A673 (cell line): ENCODE results near the gene TMEM30B. TPM values are rescaled to one million over a fixed set of nuclear protein-coding genes. Genes with fewer than 3 reads are reported as not detected.

ENCODE experiments used
- Bru-seq: library from RNA; stranded (reverse); fragments of 400-500 nt; gene quantifications from one replicate; lab custom pipeline; 2021; lab: Mats Ljungman, UMichigan
- BruChase-seq, 2 experiments: library from RNA; stranded (reverse); fragments of 400-500 nt; gene quantifications; one replicate each; lab custom pipeline; 2021; lab: Mats Ljungman, UMichigan
- BruUV-seq: library from RNA; stranded (reverse); fragments of 400-500 nt; replicated peaks from 2 replicates; lab custom pipeline; 2021; lab: Mats Ljungman, UMichigan
- CTCF ChIA-PET: fragments of 300-600 bp; sonication (Branson Sonifier 250); formaldehyde crosslinking; loops from one replicate; lab custom pipeline; 2022; ENCODE audit warnings: antibody characterized with exemption; lab: Charles Lee
- POLR2A ChIA-PET: fragments of 300-600 bp; sonication (Branson Sonifier 250); formaldehyde crosslinking; loops from one replicate; lab custom pipeline; 2022; ENCODE audit warnings: antibody characterized with exemption; ENCODE audit not compliant: low non-redundant PET; lab: Charles Lee
- DNase-seq: peaks from one replicate; pipeline ENCODE4 v3.0.0-alpha.2; 2015; ENCODE audit warnings: low spot score
- H3K27ac ChIP-seq: fragments of 200-600 bp; sonication (generic); 2 replicates; pipeline ENCODE4 v1.5.1; 2016; ENCODE audit warnings: mixed run types, low read depth, mild to moderate bottlenecking, mixed read lengths, antibody characterized with exemption, low read length; ENCODE audit not compliant: poor library complexity, severe bottlenecking
- H3K27me3 ChIP-seq: fragments of 200-600 bp; sonication (generic); replicated peaks from 2 replicates; pipeline ENCODE4 v1.6.1; 2017; ENCODE audit warnings: mixed run types, low read depth, mild to moderate bottlenecking, mixed read lengths, antibody characterized with exemption, low read length; ENCODE audit not compliant: insufficient read depth, poor library complexity
- H3K36me3 ChIP-seq: fragments of 200-600 bp; sonication (generic); 2 replicates; pipeline ENCODE4 v1.6.1; 2016; ENCODE audit warnings: mixed run types, mild to moderate bottlenecking, mixed read lengths, antibody characterized with exemption, low read length; ENCODE audit not compliant: insufficient read depth, poor library complexity, severe bottlenecking
- H3K4me1 ChIP-seq: fragments of 200-600 bp; sonication (generic); 2 replicates; pipeline ENCODE4 v1.6.1; 2017; ENCODE audit warnings: mixed run types, mild to moderate bottlenecking, mixed read lengths, antibody characterized with exemption, low read length; ENCODE audit not compliant: insufficient read depth, poor library complexity, severe bottlenecking
- H3K4me3 ChIP-seq: fragments of 200-600 bp; sonication (generic); 2 replicates; pipeline ENCODE4 v1.5.1; 2016; ENCODE audit warnings: low read depth, mixed run types, mild to moderate bottlenecking, mixed read lengths, low read length; ENCODE audit not compliant: poor library complexity, severe bottlenecking
- H3K9me3 ChIP-seq: fragments of 200-600 bp; sonication (generic); 2 replicates; pipeline ENCODE4 v1.6.1; 2016; ENCODE audit warnings: mixed run types, low read depth, mild to moderate bottlenecking, mixed read lengths, antibody characterized with exemption, low read length; ENCODE audit not compliant: poor library complexity, severe bottlenecking
- EZH2 ChIP-seq: fragments of 200-600 bp; sonication (generic); IDR thresholded peaks from 2 replicates; pipeline ENCODE4 v1.6.1; 2017; ENCODE audit warnings: borderline replicate concordance, low read depth, mild to moderate bottlenecking, mixed read lengths, antibody characterized with exemption, low read length; ENCODE audit not compliant: poor library complexity, severe bottlenecking
- intact Hi-C: fragments of 100-400 bp; cut with micrococcal nuclease; formaldehyde crosslinking; loops from one replicate; pipeline ENCODE4 v1.10.0; 2022; ENCODE audit not compliant: unreplicated experiment
- long read RNA-seq: library from polyadenylated mRNA; stranded (forward); transcript quantifications from one replicate; pipeline ENCODE4 v2.0.0, GENCODE V29; 2022
- total RNA-seq: library from RNA; stranded (reverse); gene quantifications from 2 replicates; pipeline ENCODE4 v1.2.3, GENCODE V29; 2021
- TF ChIP-seq, protein P1 (sequence below): fragments of 300-800, 200-600 bp; sonication (generic); conservative IDR thresholded peaks from 2 replicates; pipeline ENCODE4 v1.5.1; 2017; ENCODE audit warnings: low read depth, mild to moderate bottlenecking, antibody characterized with exemption, low read length, moderate library complexity, mixed read lengths

Gene TMEM30B, protein sequence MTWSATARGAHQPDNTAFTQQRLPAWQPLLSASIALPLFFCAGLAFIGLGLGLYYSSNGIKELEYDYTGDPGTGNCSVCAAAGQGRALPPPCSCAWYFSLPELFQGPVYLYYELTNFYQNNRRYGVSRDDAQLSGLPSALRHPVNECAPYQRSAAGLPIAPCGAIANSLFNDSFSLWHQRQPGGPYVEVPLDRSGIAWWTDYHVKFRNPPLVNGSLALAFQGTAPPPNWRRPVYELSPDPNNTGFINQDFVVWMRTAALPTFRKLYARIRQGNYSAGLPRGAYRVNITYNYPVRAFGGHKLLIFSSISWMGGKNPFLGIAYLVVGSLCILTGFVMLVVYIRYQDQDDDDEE
- total RNA-seq = 0.15 and 0.24 TPM in 2 replicates
- Bru-seq, nascent RNA = percentile 17 among the genes with signal in this experiment
- BruChase-seq, experiment 1, labeled RNA remaining after a 2-hour chase = percentile 31 among the genes with signal in this experiment
- percentile 46 among the genes with signal in this experiment for BruChase-seq, experiment 2, labeled RNA remaining after a 6-hour chase
- long read RNA-seq = 0 reads

DNA sequence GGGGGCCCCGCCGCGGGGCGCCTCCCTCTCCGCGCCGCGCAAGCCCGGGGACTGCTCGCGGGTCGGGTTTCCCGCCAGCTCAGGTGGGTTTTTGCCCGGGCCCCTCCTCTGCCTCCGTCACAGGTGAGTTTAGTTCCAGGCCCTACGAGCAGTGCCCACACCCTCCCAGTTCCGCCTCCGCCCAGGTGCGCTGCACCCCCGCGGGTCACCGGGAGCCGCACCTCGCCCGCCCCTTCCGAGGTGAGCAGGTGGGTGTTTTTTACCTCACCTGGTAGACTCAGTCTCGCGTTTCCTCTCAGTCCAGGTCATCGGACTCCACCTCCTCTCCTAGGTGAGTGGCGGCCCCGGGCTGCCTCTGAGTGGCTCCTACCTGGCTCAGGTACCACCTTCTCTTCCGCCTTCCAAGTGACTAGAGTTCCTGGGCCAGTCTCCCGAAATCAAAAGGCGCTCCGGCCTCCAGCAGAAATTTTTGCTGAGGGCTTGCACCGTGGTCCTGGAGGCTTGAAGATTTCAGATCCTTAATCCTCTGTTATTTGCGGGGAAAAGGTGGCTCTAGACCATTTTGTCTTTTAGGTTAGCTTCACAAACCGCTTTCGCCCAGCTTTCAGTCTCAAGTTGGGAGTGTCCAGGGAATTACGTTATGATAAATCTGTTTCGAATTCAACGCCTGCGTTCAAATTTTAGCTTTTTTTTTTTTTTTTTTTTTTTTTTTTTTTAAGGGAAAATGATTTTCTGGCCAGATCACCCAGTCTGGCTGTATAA is at the start of gene TMEM30B:
TSS of gene TMEM30B (minus strand) at position 153 of the 762 bp plus-strand sequence. CDS start 191 bp downstream, outside the sequence.
- CTCF ChIA-PET = no interaction called here
- intact Hi-C loops = no loop called here
- no peaks in the 10 kb centered on the region for H3K9me3 ChIP-seq
- no peak for DNase-seq
- BruUV-seq = no TSS peak
- no peaks in the 10 kb centered on the region for H3K27me3 ChIP-seq
- no peak for TF ChIP-seq EZH2
- TF ChIP-seq, protein P1, sequence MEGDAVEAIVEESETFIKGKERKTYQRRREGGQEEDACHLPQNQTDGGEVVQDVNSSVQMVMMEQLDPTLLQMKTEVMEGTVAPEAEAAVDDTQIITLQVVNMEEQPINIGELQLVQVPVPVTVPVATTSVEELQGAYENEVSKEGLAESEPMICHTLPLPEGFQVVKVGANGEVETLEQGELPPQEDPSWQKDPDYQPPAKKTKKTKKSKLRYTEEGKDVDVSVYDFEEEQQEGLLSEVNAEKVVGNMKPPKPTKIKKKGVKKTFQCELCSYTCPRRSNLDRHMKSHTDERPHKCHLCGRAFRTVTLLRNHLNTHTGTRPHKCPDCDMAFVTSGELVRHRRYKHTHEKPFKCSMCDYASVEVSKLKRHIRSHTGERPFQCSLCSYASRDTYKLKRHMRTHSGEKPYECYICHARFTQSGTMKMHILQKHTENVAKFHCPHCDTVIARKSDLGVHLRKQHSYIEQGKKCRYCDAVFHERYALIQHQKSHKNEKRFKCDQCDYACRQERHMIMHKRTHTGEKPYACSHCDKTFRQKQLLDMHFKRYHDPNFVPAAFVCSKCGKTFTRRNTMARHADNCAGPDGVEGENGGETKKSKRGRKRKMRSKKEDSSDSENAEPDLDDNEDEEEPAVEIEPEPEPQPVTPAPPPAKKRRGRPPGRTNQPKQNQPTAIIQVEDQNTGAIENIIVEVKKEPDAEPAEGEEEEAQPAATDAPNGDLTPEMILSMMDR = no peak
- peaks cover 5% of the 10 kb centered on the region for H3K4me1 ChIP-seq
- H3K27ac ChIP-seq = no peak within 1 kb of the TSS
- peak within 1 kb of the TSS; percentile 51 for H3K4me3 ChIP-seq
- no peaks in the 10 kb centered on the region for H3K36me3 ChIP-seq
- POLR2A ChIA-PET = no interaction called here

DNA sequence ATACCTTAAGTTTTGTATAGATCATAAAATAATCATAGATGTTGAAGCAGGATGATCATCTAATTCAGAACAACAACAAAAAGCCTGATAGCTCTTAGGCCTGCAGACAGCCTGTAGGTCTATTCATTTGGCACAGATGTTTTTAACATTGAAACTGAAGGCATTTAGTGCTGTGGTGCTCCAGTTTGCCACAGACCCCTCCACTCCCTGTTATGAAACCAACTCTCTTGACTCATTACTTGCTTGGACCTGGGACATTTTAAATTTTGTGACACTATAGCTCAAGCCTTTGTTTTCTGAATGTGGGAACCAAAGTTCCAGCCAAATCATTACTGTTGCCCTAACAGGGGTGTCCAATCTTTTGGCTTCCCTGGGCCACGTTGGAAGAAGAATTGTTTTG is 49.4 kb upstream of the TMEM30B start:
- no peaks in the 10 kb centered on the region for H3K9me3 ChIP-seq
- TF ChIP-seq, protein P1 = no peak
- no peak for TF ChIP-seq EZH2
- H3K4me1 ChIP-seq = peaks cover 6% of the 10 kb centered on the region
- no peaks in the 10 kb centered on the region for H3K27me3 ChIP-seq
- intact Hi-C loops = no loop called here
- H3K36me3 ChIP-seq = no peaks in the 10 kb centered on the region
- H3K4me3 ChIP-seq = no peak overlapping the region
- no peak overlapping the region for H3K27ac ChIP-seq
- CTCF ChIA-PET = no interaction called here
- DNase-seq = no peak
- POLR2A ChIA-PET = no interaction called here
- BruUV-seq = no TSS peak

DNA sequence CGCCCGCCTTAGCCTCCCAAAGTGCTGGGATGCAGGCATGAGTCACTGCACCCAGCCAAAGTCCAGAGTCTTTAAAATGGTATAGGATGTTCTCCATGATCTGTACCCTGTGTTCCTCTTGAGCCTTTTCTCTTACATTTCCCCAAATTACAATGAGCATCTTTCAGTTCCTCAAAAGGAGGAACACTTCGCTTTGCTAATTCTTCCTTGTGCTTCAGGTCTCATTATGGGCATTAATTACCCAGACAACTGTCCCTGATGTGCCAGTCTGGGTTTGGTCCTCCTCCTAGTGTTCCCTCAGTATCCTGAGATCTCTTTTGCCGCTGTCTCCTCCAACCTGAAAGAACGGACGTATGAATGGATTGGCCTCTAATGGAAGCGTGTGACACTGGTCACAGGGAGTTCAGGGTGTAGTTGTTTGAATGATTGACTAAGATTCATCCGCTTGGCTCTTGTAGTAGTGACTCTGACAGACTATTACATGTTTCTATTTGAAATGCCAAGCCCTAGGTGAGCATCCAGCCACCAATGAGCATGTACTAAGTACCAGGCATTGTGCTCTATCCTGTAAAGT is 48.4 kb upstream of the TMEM30B start:
- no TSS peak for BruUV-seq
- Histone ChIP-seq H3K4me3 (no peak overlapping the region), H3K36me3 (no peaks in the 10 kb centered on the region), H3K9me3 (no peaks in the 10 kb centered on the region), H3K4me1 (peaks cover 6% of the 10 kb centered on the region), H3K27me3 (no peaks in the 10 kb centered on the region), H3K27ac (no peak overlapping the region)
- TF ChIP-seq EZH2 = no peak
- TF ChIP-seq, protein P1 = no peak
- intact Hi-C loops = no loop called here
- POLR2A ChIA-PET = no interaction called here
- no peak for DNase-seq
- CTCF ChIA-PET = no interaction called here
